ENCODE results near the gene SLC7A5.
"Not testable (repeated sequence)": the region's sequence is repeated elsewhere in the genome, so short reads cannot be mapped to it uniquely, and the experiment has no call there.

DNA sequence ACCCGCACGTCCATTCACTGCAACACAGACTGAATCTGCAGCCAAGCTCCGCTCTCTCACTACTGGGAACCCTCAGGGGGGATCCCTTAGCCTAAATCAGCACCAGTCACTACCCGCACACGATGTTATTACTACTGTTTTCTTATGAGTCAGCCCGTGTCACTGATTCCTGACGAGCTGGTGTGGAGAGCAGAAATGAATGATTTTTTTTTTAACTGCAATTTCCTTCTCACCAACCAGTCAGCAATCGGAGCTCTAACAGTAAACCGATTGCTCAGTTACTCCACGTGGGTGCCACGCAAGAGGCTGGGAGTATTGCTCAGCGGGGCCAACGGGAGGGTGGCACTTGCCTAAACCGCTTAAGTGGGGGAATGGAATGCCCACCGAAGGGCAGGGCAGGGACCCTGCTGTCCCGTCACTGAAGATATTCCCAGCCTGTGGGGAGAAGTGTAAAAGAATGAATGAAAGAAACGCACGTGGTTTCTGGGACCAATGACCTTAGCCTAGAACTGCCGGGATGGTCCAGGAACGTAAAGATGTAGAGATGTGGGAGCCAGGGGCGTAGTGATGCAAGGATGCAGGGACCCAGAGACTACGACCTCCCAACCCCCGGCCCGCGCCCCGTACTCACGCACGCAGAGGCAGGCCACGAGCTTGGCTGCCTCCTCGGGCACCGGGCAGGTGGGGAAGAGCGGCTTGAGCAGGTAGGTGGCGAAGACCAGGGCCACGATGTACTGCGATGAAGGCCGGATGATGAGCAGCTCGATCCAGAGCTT, 865 bp downstream of the SLC7A5 start:
- TF ChIP-seq TAF1 (IDR thresholded peaks at IDR 0.05; ENCODE audit: borderline replicate concordance, low read depth, low read length); POLR2AphosphoS5 (IDR thresholded peaks at IDR 0.05; ENCODE audit: low read depth, low read length): not testable (repeated sequence)

Data from GM12892 (cell line).